Activated CD4-positive, alpha-beta T cell treated with anti-CD3 and anti-CD28 coated beads, Interleukin-2, amount 50 U/mL, for 24 hours (primary cell): Measurements from ENCODE around the gene SPSB1.

Experiments
- DNase-seq, 2 donors: peaks; one replicate each; pipeline ENCODE4 v3.0.0-alpha.2; 2020; ENCODE audit warnings: low read depth in 1 of 2, low spot score in 1 of 2

Gene SPSB1

GRCh38 chr1:9278585-9279153 is 14.0 kb upstream of the SPSB1 start:
- DNase-seq = no peak

GRCh38 chr1:9279172-9279840 is 13.4 kb upstream of the SPSB1 start:
- no peak for DNase-seq

- peak; percentile 16 to 61 for DNase-seq
Observed at GRCh38 chr1:9280015-9280860, 12.5 kb upstream of the SPSB1 start.

GRCh38 chr1:9281071-9281827 is 11.4 kb upstream of the SPSB1 start:
- no peak for DNase-seq

GRCh38 chr1:9281908-9282695 is 10.6 kb upstream of the SPSB1 start:
- no peak for DNase-seq

GRCh38 chr1:9282696-9282955 is 10.1 kb upstream of the SPSB1 start:
- no peak for DNase-seq

GRCh38 chr1:9284061-9284460 is 8.6 kb upstream of the SPSB1 start:
- DNase-seq = no peak

GRCh38 chr1:9286556-9286955 is 6.1 kb upstream of the SPSB1 start:
- DNase-seq = no peak

- DNase-seq = peak; percentile 80 to 83
Observed at GRCh38 chr1:9289090-9289534, 3.6 kb upstream of the SPSB1 start.

- no peak for DNase-seq
Observed at GRCh38 chr1:9289711-9290485, 2.8 kb upstream of the SPSB1 start.

- DNase-seq = no peak
Observed at GRCh38 chr1:9291914-9292360, 757 bp upstream of the SPSB1 start.

GRCh38 chr1:9293241-9293532 is 493 bp downstream of the SPSB1 start:
- no peak for DNase-seq

- no peak for DNase-seq
Observed at GRCh38 chr1:9293533-9294404, 1.1 kb downstream of the SPSB1 start.

GRCh38 chr1:9294405-9294773 is 1.7 kb downstream of the SPSB1 start:
- no peak for DNase-seq

- no peak for DNase-seq
Observed at GRCh38 chr1:9294910-9295636, 2.4 kb downstream of the SPSB1 start.

GRCh38 chr1:9295884-9296283 is 3.2 kb downstream of the SPSB1 start:
- DNase-seq = no peak

- DNase-seq = no peak
Observed at GRCh38 chr1:9296850-9297249, 4.2 kb downstream of the SPSB1 start.

GRCh38 chr1:9297831-9298230 is 5.1 kb downstream of the SPSB1 start:
- DNase-seq = no peak

GRCh38 chr1:9298282-9298681 is 5.6 kb downstream of the SPSB1 start:
- no peak for DNase-seq
